ENCODE results near the gene RPA3.

DNA sequence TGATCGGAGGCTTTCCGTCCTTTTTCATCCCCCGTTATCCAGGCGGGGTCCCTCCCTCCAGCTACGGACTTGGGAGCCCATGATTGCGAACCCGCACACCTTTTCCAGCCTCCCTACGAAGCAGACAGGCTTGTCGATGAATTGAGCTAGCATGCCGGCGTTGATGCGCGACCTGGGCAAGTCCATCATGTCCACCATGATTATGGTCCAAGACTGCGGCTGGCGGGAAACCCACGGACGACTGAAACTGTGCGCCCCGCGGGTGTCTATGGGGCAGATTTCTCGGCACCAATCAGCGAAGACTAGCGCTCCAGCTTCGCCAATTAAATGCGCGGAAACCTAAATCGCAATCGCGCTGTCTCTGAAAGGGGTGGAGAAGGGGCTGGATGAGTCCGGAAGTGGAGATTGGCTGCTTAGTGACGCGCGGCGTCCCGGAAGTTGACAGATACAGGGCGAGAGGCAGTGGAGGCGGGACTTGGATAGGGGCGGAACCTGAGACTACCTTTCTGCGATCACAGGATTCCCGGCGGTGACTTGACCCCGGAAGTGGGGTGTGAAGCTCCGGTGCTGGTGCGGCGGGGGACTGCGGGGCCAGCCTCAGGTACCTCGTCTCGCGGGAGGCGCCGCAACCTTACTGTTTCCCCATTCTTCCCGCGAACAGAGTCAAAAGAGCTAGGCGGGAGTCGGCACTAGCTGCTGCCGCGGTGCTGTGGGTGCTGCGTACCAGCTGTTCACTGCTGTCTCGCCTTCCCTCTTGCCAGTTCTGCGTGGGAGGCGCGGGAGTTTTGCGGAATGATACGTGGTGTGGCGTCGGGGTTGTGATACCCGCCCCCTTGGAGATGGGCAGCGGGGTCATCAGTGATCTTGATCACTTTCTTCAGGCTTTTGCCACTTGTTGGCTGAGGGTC, 77.9 kb downstream of the RPA3 start, which contains the start of gene UMAD1:
- TF ChIP-seq CTCF (IDR thresholded peaks at IDR 0.05), result no peak
- peak; percentile 71 for TF ChIP-seq POLR2A (IDR thresholded peaks at IDR 0.05)
- peak; percentile 96 for TF ChIP-seq POLR2AphosphoS5 (IDR thresholded peaks at IDR 0.05)

All from prostate gland (tissue), 2 donors.